NCI-H1694 (cell line): ENCODE results near the gene IMPDH1.

Experiments
- DNase-seq: peaks from one replicate; lab custom pipeline; 2025; lab: John Stamatoyannopoulos, UW

The IMPDH1 gene

DNA sequence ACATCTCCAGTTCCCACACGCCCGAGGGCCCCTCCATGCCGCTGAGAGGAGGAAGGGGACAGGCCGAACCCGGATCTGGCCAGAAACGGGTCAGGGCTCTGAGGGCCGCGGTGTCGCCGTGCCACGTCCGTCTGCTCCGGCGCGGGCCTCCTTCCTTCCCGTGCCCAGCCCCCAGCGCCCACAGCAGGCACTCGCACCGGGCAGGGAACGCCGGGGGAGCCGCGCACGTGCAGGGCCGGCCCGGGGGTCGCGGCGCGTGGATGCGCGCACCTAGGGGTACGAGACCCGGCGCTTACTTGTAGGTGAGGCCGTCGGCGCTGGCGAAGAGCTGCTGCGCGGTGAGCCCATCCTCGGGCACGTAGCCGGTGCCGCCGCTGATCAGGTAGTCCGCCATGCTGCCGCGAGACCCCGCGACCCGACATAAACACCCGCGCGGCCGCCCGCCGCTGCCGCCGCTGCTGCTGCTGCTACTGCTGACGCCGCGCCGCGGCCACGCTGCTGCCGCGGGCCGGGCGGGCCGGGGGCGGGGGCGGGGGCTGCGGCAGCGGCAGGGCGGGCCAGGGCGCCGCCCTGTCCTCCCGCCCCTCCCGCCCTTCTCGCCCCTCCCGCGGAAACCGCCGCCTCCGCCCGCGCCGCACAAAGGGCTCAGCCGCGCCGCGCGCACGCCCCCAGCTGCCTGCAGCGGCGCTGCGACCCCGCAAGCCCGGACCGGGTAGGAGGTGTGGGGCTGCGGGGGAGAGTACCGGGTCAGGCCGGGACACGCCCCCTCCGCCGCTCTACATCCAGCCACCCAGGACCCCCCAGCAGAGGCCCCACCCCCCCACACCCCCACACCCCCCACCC, 4.1 kb downstream of the IMPDH1 start:
- no peak for DNase-seq

DNA sequence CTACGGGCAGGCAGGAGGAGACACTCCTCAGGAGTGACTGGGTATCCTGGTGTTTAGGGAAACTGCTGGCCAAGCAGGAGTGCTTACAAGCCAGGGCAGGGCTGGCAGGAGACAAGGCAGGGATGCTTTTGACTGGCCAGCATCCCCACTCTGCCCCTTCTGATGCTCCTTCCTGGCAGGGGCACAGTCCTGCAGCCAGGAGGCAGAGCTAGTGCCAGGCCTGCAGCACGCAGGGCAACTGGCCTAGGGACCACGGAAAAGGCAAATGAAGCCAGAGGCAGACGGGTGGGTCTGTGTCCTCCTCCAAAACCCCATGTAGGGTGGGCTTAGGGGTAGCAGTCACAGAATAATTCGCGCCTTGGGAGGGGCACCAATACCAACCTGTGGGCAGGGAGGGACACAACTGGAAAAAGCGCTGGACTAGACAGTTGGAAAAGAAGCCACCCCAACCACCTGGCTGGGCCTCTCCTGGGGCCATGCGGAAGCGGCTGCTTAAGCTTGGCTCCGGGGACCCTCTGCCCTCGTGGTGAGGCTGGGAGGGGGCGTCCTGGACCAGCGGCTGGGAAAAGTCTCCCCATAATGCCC, 4.8 kb downstream of the IMPDH1 start:
- no peak for DNase-seq

DNA sequence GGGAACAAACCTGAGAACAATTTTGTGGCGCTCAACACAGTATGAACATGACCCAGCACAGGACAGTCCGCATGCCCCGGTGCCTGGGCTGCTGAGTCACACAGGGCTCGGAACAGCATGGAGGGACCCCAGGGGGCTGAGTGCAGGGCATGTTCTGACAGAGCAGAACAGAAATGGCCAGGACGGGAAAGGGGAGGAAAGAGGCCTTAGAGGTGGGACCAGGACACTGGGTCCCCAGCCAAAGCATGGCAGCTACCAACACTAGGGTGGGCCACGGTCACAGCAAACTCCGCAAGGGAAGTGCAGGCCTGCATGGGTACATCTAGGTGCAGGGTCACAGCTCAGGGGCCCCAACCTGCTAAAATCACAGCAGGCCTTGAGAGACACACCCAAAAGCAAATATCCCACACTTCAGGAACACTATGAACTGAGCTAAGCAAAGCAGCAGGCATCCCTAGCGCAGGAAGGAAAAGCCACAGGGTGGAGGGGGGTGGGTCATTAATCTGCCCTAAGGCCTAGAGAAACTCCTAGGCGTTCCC, 5.6 kb downstream of the IMPDH1 start:
- DNase-seq, result no peak

DNA sequence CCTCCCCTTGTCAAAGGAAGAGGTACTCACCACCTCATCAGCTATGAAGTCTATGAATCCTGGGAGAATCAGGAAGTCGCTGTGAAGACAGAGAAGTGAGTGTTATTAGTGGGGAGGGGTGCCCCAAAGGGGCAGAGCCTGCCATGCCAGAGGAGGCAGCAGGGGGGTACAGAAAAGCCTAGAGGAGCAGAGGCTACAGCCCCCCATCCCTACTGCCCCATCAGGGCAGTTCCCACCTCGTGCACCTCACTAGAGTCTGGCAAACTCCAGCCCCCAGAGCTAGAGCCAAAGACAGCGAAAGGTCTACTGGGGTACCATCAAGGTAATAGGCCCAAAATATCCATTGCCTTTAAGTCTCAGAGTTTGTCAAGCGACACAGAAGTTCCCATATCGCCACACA, 6.1 kb downstream of the IMPDH1 start:
- DNase-seq, result no peak

DNA sequence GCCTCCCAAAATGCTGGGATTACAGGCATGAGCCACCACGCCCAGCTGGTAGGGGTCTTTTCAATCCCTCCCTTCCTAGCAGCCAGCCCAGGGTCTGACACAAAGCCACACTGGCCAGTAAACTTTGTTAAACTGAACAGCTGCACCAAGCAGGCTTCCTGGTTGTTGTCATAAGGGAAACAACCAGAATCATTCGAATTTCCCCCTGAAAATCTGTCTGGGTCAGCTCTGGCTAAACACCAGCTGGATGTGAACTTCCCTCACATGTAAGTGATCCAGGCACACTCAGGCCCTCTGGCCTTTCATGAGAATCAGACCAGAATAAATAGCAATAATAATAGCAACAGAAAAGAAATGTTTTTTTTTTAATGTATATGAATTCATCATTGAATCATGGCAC, 7.4 kb downstream of the IMPDH1 start:
- DNase-seq, result no peak

DNA sequence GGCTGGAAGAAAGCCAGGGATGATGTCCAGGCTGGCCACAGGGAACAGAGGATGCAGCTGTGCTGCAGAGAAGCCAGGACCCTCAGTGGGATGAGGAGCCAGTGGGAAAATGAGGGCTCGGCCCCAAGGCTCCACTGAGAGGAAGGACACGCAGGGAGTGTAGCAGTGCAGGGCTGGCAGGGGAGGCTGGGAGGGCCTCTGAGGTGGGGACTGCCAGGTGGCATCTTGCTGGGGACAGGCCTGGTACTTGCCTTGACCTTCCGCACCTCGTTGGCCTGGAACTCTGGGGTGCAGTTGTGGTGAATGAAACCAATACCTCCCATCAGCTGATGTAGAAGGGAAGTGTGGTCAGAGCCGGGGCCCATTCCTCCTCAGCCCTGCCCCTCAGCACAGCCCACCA, 9.2 kb downstream of the IMPDH1 start:
- DNase-seq, result no peak

DNA sequence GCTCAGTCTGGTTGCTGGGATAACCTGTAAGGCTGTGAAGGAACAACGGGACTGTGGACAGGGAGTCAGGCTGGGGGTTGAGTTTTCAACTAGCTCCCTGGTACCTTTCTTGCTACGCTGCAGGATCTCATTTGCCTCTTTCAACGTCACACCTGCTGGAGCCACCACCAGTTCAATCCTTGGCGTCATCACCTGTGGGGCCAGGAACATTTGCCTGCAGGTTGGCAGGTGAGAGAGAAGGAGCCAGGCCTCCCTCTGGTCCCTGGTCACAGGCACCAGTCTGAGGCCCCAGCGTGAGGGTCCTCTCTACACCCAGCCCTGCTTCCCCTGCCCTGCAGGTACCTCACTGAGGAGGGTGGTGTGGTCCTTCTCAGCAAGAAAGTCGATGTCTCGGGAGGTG, 9.8 kb downstream of the IMPDH1 start:
- DNase-seq, result no peak

DNA sequence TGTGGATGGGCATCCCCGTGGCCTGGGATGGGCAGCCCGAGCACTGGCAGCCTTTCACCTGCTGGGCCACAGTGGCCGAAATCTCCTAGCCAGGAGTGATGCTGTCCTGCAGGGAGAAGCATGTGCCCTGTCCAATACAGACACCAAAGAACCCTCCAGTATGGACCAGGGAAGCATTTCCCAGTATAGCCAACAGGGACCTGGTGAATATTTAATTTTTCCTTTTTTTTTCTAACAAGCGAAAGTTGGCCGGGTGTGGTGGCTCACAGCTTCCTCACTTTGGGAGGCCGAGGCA, 11.0 kb downstream of the IMPDH1 start:
- DNase-seq, result no peak

DNA sequence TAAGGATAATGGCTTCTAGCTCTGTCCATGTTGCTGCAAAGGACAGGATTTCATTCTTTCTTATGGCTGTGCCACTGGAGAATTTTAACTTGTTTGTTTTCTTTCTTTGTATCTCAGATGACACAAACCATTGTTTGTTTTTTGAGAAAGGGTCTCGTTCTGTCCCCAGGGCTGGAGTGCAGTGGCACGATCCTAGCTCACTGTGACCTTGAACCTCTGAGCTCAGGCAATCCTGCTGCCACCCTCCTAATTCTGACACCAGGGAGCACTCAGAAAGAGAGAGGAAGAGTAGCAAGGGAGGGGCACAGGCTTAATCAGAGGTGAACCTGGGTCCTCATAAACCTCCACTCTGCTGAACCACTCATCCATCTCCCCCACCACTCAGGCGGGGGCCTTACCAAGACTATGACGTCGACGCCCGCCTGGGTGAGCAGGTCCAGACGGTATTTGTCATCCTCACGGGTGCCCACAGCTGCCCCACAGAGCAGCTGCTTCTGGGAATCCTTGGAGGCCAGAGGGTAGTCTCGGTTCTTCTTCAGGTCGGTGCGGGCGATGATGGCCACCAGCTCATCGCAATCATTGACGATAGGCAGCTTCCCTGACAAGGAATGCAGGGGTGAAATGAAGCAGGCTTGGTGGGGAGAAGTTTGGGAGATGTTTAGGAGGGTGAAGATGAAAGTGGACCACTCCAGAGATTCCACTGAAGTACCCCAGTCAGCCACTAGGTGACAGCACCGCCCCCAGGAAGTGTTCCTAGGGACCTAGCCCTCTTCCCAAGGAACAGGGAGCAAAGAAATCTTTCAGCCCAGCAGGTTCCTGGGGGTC, 11.6 kb downstream of the IMPDH1 start:
- peak; percentile 47 for DNase-seq

DNA sequence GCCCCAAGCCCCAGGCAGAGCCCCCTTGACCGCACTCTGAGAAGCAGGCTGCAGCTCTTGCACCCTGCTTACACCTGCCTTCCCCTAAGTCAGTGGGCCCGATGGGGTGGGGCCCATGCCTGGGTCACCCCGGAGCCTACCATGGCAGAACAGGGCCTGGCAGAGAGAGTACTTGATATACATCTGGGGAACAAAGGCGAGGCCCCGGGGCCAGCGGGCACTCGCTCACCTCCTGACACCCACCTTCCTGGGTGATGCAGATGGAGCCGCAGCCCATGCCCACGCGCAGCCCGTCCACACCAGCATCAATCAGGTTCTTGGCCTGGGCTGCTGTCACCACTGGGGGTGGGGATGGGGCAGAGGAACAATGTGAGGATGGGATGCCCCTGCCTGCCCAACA, 13.4 kb downstream of the IMPDH1 start:
- DNase-seq, result no peak

DNA sequence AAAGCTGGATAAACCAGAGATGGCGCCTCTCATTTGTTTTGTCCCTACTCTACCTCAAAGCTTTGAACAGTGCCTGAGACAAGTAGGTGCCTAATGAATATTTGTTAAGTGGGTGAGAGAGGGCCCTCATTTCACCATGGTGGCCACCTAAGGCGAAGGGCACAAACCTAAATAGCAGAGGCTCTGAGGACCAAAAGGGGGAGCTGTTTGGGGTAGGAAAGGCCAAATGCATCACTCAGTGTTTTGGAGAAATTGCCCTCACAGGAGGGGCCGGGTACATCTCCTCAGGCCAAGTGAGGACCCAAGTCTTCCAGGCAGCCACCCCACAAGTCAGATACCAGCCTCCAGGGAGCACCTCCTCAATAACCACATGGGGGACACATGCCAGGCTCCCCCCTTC, 14.0 kb downstream of the IMPDH1 start:
- no peak for DNase-seq

DNA sequence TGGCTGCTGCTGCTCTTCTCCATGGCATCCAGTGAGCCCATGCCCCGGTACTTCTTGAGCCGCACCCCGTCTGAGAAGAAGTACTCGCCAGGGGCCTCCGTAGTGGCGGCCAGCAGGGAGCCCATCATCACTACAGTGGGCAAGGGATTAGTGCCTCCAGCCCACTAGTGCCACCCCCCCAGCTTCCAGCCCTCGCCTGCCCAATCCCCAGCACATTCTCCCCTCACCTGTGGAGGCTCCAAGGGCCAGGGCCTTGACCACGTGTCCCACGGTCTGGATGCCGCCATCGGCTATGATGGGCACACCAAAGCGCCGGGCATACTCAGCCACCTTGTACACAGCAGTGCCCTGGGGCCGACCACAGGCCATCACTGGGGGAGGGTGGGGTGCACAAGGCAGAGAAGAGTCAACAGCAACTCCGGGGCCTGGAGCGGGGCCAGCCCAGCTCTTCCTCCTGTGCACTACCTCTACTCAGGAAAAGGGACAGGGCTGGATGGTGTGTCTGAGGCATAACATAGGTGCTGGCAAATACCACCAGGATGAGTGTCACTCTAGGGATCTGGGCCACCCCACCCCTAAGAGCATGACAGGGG, 14.8 kb downstream of the IMPDH1 start:
- no peak for DNase-seq

DNA sequence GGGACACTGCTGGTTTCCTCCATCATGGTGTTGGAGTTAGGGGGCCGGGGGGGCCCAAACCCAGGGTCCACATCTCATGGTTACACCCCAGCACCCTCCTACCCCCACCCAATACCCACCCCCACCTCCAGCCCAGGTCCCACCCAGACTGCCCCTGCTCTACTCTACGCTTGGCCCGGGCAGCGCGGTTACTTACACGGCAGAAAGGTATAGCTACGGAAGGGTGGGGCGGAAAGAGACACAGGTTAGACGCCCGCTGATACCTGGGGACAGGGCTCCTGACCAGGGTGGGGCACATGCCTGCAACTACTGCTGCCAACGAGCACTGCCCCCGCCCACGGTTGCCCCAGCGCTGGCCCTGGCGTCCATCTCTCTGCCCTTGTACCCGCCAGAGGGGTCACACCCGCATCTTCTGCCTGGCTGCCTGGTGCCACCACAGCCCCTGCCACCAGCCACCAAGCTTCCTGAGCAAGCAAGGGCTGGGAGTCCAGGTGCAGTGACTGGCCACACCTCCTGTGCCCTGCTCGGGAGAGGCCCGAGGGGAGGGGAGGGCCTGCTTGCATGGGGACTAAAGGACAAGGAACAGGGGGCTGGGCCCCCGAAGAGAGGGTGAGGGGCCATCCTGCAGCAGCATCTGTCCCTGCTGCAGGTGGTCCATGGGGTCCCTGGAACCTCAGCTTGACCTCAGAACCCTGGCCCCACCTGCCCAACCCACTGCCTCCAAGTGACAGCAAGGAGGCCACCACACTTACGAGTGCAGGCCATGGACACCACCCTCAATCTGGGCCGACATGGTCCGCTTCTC, 16.1 kb downstream of the IMPDH1 start:
- DNase-seq, result no peak

DNA sequence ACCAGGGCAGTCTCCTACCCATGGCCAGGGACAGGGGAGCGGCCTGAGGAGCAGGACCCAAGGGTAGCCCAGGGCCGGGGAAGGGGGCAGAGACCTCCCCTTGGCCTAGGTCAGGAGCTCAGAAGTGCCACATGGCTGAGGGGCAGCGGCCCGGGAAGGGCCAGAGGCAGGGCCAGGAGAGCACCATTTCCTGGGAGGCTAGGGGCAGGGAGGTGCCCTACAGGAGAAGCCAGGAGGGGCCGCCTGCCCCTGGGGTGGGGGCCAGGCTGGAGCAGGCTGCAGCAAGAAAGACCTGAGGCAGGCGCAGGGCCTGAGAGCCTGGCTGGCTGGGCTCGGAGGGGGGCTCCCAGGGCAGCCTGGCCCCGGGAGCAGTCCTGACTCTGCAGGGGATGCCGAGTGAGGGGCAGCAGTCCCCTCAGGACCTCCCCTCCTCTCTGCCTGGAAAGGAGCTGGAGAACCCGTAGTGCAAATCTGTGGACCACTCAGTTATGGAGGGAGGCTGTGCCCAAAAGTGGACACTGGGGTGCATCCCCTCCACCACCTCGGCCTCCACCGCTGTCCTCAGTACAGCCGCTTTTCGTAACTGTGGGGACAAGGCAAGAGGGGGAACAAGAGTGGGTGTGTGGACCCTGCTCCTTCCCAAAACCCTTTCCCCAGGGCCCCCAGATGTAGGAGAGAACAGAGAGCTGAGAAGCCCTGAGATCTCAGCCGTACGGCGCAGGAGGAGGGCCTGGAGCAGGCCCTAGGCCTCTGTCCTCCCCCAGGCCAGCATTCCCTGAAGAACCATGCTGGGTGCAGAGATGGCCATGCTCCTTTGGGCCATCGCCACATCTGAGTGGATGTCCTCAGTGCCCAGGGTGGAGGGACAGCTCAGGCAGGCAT, 17.1 kb downstream of the IMPDH1 start:
- DNase-seq, result no peak

DNA sequence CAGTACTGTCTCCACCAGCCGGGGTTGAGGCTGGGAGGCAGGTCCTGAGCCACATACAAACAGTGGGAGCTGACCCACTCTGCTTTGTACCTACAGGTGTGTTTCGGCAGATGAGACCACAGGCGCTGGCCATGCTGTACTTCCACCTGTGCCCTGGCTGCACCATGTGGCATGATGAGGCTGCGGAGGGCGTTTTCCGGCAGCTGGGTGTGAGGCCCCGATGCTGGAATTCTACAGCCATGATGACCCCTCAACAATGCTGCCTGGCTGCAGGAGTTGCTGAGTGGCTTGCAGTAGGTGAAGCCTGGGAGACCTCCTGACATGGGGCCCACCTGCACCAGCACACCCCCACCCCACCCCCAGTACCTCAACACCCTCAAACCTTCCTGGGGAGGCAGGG, 18.0 kb downstream of the IMPDH1 start:
- no peak for DNase-seq

DNA sequence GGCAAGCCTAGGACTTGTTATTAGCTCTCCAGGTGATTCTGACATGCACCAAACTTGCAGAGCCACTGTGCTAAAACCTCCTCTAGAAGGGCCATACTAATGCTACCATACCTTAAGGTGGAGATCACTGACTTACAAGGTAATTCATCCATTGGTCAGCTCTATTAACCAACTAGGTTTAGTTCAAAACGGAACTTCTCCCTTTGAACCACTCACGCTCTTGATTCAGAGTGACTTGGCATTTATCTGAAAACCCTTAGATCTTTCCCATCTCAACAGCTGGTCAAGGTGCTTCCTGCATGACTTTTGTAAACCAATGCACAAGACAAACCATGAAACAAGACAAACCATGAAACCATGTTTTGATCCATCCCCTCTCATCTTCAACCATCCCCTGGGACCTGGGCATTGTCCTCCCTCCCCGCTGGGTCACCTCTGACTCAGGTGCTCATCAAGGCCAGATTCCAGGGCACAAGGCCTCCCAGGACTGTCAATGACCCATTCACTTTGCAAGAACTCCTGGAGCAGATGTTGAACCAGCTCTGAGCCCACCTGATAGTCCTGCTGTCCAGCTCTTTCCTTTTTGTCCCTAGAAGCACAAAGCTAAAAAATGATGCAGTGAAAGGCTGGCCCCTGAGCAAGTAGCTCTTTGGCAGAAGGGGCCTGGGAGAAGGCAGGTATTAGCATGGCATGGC, 18.8 kb downstream of the IMPDH1 start:
- no peak for DNase-seq

DNA sequence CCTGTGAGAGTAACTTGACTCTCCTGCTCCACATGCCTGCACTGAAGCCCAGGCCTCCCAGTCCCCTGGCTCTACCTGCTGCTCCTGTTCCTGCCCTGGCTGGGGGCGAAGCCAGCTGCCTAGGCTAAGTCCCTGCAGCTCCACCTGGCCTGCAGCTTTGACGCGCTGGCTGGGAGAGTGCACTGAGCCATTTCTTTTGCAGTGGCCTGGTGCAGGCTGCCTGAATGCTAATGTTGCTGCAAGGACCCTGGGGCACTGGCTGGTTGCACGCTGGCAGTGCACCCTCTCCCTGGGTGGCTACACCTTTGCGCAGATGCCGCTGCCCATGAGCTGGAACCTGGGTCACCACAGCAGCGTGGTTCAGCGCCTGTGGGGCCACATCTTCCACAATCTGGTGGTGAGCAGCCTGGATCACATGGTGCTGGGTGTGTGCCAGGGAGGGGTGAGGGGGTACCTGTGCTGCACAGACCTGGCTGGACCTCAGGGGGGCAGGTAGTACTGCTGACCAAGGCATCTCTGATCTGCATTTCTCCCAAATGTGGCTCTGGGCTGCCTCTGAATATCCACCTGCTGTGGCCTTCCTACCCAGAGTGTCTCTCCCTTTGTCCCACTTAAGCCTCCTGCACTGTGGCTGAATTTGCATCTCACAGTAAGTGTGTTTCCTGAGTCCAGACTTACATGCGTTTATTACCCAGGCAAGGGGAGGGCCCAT, 20.0 kb downstream of the IMPDH1 start:
- DNase-seq, result no peak

DNA sequence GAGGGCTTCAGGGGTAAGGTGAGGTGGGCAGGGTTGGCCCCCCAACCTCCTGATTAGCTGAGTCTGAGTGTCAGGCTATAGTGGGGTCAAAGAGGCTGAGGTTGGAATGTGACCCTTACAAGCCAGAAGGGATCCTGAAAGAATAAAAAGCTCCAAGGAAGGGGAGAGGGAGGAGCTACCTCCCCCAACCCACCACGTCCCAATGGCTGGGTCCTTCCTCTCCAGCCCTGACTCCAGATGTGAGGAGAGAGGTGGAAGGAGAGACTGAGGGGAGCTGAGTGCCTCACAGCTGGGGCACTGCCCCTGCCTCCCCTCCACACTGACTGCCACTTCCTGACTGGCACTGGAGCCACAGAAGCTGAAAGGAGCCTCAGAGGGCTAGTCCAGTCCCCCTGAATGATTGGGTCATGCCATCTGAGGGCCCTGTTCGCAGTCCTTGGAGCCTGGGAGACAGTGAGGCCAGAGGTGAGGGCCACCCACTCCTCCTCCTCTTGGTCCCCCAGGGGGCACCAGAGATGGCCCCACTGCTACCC, 20.6 kb downstream of the IMPDH1 start:
- DNase-seq, result no peak

DNA sequence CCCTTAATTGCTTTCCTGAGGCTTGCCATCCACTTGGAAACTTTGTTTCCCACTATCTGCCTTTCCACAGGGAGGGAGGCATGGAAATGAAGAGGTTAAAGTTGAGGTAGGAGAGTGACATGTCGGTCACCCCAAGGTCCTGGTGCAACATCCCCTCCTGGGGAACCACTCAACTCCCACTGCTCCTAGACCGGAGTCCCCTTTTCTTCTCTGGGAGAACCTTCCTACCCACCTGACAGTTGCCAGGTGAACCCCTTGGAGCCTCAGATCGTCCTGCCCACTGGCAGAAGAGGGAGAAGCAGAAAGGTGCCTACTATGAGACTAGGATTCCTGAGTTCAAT, 21.7 kb downstream of the IMPDH1 start:
- DNase-seq, result no peak
